Measurements from ENCODE around the gene GATAD2B. TPM values are rescaled to one million over a fixed set of nuclear protein-coding genes. Genes with fewer than 3 reads are reported as not detected.

The GATAD2B gene
- total and polyA plus RNA-seq, 4 donors: 16.3 to 35.3 (median 26.7) TPM

Small RNAs within 50 kb of the gene (small RNA-seq; reads per million reads assigned to genes)
- gene AL831737.1 (ENCODE audit: low replicate concordance) (not detected), gene MIR6737 (ENCODE audit: low replicate concordance) (not detected), gene RF00019 (ENCODE audit: low replicate concordance) (not detected)

Other genes starting within 250 kb of the GATAD2B start
- 1 to 10 TPM; 1.7 to 6.3 TPM for gene NPR1, start 244.3 kb downstream of the GATAD2B start, total RNA-seq
- gene NPR1, start 244.3 kb downstream of the GATAD2B start, polyA plus RNA-seq (ENCODE audit: insufficient read length in 2 of 2): 1 to 10 TPM; 1.6 to 3.2 TPM
- 10 to 100 TPM; 40.5 to 57.8 TPM for gene INTS3, start 194.9 kb downstream of the GATAD2B start, total RNA-seq
- gene INTS3, start 194.9 kb downstream of the GATAD2B start, polyA plus RNA-seq (ENCODE audit: insufficient read length in 2 of 2): 100 to 1,000 TPM in 1 of 2 donors, 10 to 100 TPM in 1; 81.5 to 107 TPM
- 10 to 100 TPM; 12.1 to 29.0 TPM for gene SLC27A3, start 147.6 kb downstream of the GATAD2B start, total RNA-seq
- 10 to 100 TPM; 28.5 to 37.3 TPM for gene SLC27A3, start 147.6 kb downstream of the GATAD2B start, polyA plus RNA-seq (ENCODE audit: insufficient read length in 2 of 2)
- gene DENND4B, start 23.7 kb upstream of the GATAD2B start, total RNA-seq: 10 to 100 TPM; 18.9 to 19.5 TPM
- gene DENND4B, start 23.7 kb upstream of the GATAD2B start, polyA plus RNA-seq (ENCODE audit: insufficient read length in 2 of 2): 10 to 100 TPM; 58.7 to 74.4 TPM
- gene CRTC2, start 35.6 kb upstream of the GATAD2B start, total RNA-seq: 10 to 100 TPM in 1 of 2 donors, 1 to 10 TPM in 1; 5.8 to 12.7 TPM
- 10 to 100 TPM; 35.2 to 53.1 TPM for gene CRTC2, start 35.6 kb upstream of the GATAD2B start, polyA plus RNA-seq (ENCODE audit: insufficient read length in 2 of 2)
- gene SLC39A1, start 40.6 kb upstream of the GATAD2B start, total RNA-seq: 10 to 100 TPM; 30.5 to 66.0 TPM
- 10 to 100 TPM; 32.3 to 47.7 TPM for gene SLC39A1, start 40.6 kb upstream of the GATAD2B start, polyA plus RNA-seq (ENCODE audit: insufficient read length in 2 of 2)
- gene CREB3L4, start 44.9 kb upstream of the GATAD2B start, total RNA-seq: 10 to 100 TPM in 1 of 2 donors, 1 to 10 TPM in 1; 4.3 to 16.5 TPM
- 10 to 100 TPM in 1 of 2 donors, 1 to 10 TPM in 1; 6.5 to 14.0 TPM for gene CREB3L4, start 44.9 kb upstream of the GATAD2B start, polyA plus RNA-seq (ENCODE audit: insufficient read length in 2 of 2)
- gene JTB, start 54.7 kb upstream of the GATAD2B start, total RNA-seq: 100 to 1,000 TPM in 1 of 2 donors, 10 to 100 TPM in 1; 79.4 to 140 TPM
- gene JTB, start 54.7 kb upstream of the GATAD2B start, polyA plus RNA-seq (ENCODE audit: insufficient read length in 2 of 2): 100 to 1,000 TPM; 114 to 121 TPM
- gene RAB13, start 63.4 kb upstream of the GATAD2B start, total RNA-seq: 10 to 100 TPM; 17.6 to 43.3 TPM
- gene RAB13, start 63.4 kb upstream of the GATAD2B start, polyA plus RNA-seq (ENCODE audit: insufficient read length in 2 of 2): 10 to 100 TPM; 53.7 to 57.1 TPM
- gene RPS27, start 67.8 kb upstream of the GATAD2B start, total RNA-seq: 1,000 to 10,000 TPM; 1,054 to 4,447 TPM
- gene RPS27, start 67.8 kb upstream of the GATAD2B start, polyA plus RNA-seq (ENCODE audit: insufficient read length in 2 of 2): 1,000 to 10,000 TPM; 1,570 to 1,672 TPM
- gene NUP210L, start 232.1 kb upstream of the GATAD2B start, total RNA-seq: under 1 TPM; 0.10 to 0.11 TPM
- gene NUP210L, start 232.1 kb upstream of the GATAD2B start, polyA plus RNA-seq (ENCODE audit: insufficient read length in 2 of 2): under 1 TPM; 0.16 to 0.48 TPM